H1 (cell line): ENCODE results near the gene APOC1. TPM values are rescaled to one million over a fixed set of nuclear protein-coding genes. Genes with fewer than 3 reads are reported as not detected.

ENCODE experiments used
- CTCF ChIA-PET: fragments of 300-600 bp; sonication (Branson Sonifier 250); formaldehyde crosslinking; loops from one replicate; lab custom pipeline; 2021; ENCODE audit not compliant: partially characterized antibody; lab: Charles Lee
- POLR2A ChIA-PET: fragments of 300-600 bp; sonication (Branson Sonifier 250); formaldehyde crosslinking; loops from one replicate; lab custom pipeline; 2021; ENCODE audit warnings: inconsistent platforms; ENCODE audit not compliant: partially characterized antibody; lab: Charles Lee
- DNase-seq, 2 experiments: peaks; one replicate each; pipeline versions ENCODE4 v3.0.0 to v3.0.0-alpha.2; 2010 to 2022; ENCODE audit warnings: low spot score in 2 of 2, low read depth in 1 of 2, mixed read lengths in 1 of 2
- FAIRE-seq: peaks from 2 replicates; lab custom pipeline; 2011; peaks lifted over from hg19 to GRCh38; lab: Jason Lieb, UNC
- H2AFZ ChIP-seq: 2 replicates; pipeline ENCODE4 v1.8.1; 2012; ENCODE audit warnings: low read length, inconsistent platforms
- H2AK5ac ChIP-seq: 2 replicates; pipeline ENCODE4 v1.6.1; 2013; ENCODE audit warnings: low read depth, low read length
- H2BK120ac ChIP-seq: replicated peaks from 2 replicates; pipeline ENCODE3; 2013; ENCODE audit warnings: low read depth, low read length, inconsistent platforms
- H2BK12ac ChIP-seq: 2 replicates; pipeline ENCODE4 v1.6.1; 2013; ENCODE audit warnings: low read depth, low read length
- H2BK15ac ChIP-seq: 2 replicates; pipeline ENCODE4 v1.6.1; 2013; ENCODE audit warnings: low read length
- H2BK20ac ChIP-seq: 2 replicates; pipeline ENCODE4 v1.6.1; 2013; ENCODE audit warnings: low read length
- H2BK5ac ChIP-seq: 2 replicates; pipeline ENCODE4 v1.6.1; 2013; ENCODE audit warnings: low read depth, low read length
- H3K14ac ChIP-seq: 2 replicates; pipeline ENCODE4 v1.6.1; 2013; ENCODE audit warnings: inconsistent platforms; ENCODE audit not compliant: insufficient read length
- H3K18ac ChIP-seq: 2 replicates; pipeline ENCODE4 v1.6.1; 2013; ENCODE audit warnings: low read length; ENCODE audit errors: extremely low read depth
- H3K23ac ChIP-seq: 2 replicates; pipeline ENCODE4 v1.6.1; 2013; ENCODE audit warnings: inconsistent platforms; ENCODE audit not compliant: insufficient read length
- H3K23me2 ChIP-seq: 2 replicates; pipeline ENCODE4 v1.6.1; 2013; ENCODE audit warnings: low read depth, low read length
- H3K27ac ChIP-seq: 2 replicates; pipeline ENCODE4 v1.6.1; 2011; ENCODE audit warnings: low read depth, low read length, inconsistent platforms
- H3K27me3 ChIP-seq, 4 experiments: replicated peaks in 1 of 4; 1 replicate in 1 of 4; 2 replicates in 3 of 4; pipeline versions ENCODE4 v1.6.1 to v1.8.1; 2011 to 2013; ENCODE audit warnings: low read length in 3 of 4, mild to moderate bottlenecking in 3 of 4, inconsistent platforms in 2 of 4, mixed read lengths in 2 of 4, moderate library complexity in 1 of 4; ENCODE audit not compliant: control insufficient read depth in 3 of 4, insufficient read depth in 3 of 4; ENCODE audit errors: extremely low read depth in 1 of 4
- H3K36me3 ChIP-seq, 4 experiments: 2 replicates each; pipeline versions ENCODE4 v1.6.1 to v1.8.1; 2011 to 2013; ENCODE audit warnings: mild to moderate bottlenecking in 4 of 4, low read length in 3 of 4, moderate library complexity in 2 of 4, control low read depth in 1 of 4, inconsistent platforms in 1 of 4; ENCODE audit not compliant: insufficient read depth in 4 of 4, control insufficient read depth in 2 of 4
- H3K4ac ChIP-seq: replicated peaks from 2 replicates; pipeline ENCODE3; 2013; ENCODE audit warnings: low read length, low read depth, mixed read lengths, inconsistent platforms; ENCODE audit not compliant: insufficient read length
- H3K4me1 ChIP-seq, 4 experiments: replicated peaks in 1 of 4; 1 replicate in 1 of 4; 2 replicates in 3 of 4; pipeline versions ENCODE4 v1.6.1 to v1.8.1; 2011 to 2013; ENCODE audit warnings: low read length in 3 of 4, inconsistent platforms in 2 of 4, mixed read lengths in 1 of 4; ENCODE audit not compliant: insufficient read depth in 4 of 4, control insufficient read depth in 3 of 4
- H3K4me2 ChIP-seq, 2 experiments: 2 replicates each; pipeline versions ENCODE4 v1.6.1 to v1.8.1; 2011 to 2013; ENCODE audit warnings: low read depth in 2 of 2, low read length in 2 of 2, control low read depth in 1 of 2, inconsistent platforms in 1 of 2, mild to moderate bottlenecking in 1 of 2; ENCODE audit not compliant: insufficient read depth in 1 of 2
- H3K4me3 ChIP-seq, 4 experiments: fragments of 200-600, 300-600 bp in 1 of 4; sonication (generic), shearing (Covaris generic), sonication (Bioruptor Twin) in 1 of 4; 2 replicates each; pipeline versions ENCODE4 v1.5.1 to v1.8.1; 2011 to 2016; ENCODE audit warnings: low read length in 4 of 4, low read depth in 3 of 4, control low read depth in 2 of 4, inconsistent platforms in 2 of 4, mild to moderate bottlenecking in 2 of 4, mixed read lengths in 1 of 4, moderate library complexity in 1 of 4; ENCODE audit not compliant: insufficient read depth in 2 of 4; ENCODE audit errors: extremely low read depth in 1 of 4
- H3K56ac ChIP-seq: replicated peaks from 2 replicates; pipeline ENCODE3; 2013; ENCODE audit warnings: low read depth, mild to moderate bottlenecking, mixed read lengths, low read length, inconsistent platforms; ENCODE audit not compliant: insufficient read length
- H3K79me1 ChIP-seq: 2 replicates; pipeline ENCODE4 v1.6.1; 2013; ENCODE audit warnings: low read depth, low read length, control low read depth
- H3K79me2 ChIP-seq, 2 experiments: 2 replicates each; pipeline versions ENCODE4 v1.6.1 to v1.8.1; 2012 to 2013; ENCODE audit warnings: low read length in 2 of 2, mild to moderate bottlenecking in 2 of 2, inconsistent platforms in 1 of 2; ENCODE audit not compliant: insufficient read depth in 2 of 2, control insufficient read depth in 1 of 2
- H3K9ac ChIP-seq, 4 experiments: replicated peaks in 1 of 4; 1 replicate in 1 of 4; 2 replicates in 3 of 4; pipeline versions ENCODE4 v1.6.1 to v1.8.1; 2011 to 2013; ENCODE audit warnings: low read depth in 3 of 4, low read length in 3 of 4, control low read depth in 2 of 4, mild to moderate bottlenecking in 2 of 4, moderate library complexity in 2 of 4, inconsistent platforms in 1 of 4; ENCODE audit errors: extremely low read depth in 1 of 4
- H3K9me3 ChIP-seq, 2 experiments: 2 replicates each; pipeline versions ENCODE4 v1.6.1 to v1.8.1; 2012 to 2013; ENCODE audit warnings: mild to moderate bottlenecking in 2 of 2, moderate library complexity in 2 of 2, control low read depth in 1 of 2, inconsistent platforms in 1 of 2, low read depth in 1 of 2, low read length in 1 of 2, mixed read lengths in 1 of 2; ENCODE audit not compliant: insufficient read depth in 2 of 2
- H4K20me1 ChIP-seq, 2 experiments: replicated peaks in 1 of 2; 2 replicates each; pipeline versions ENCODE3 to v1.8.1; 2011 to 2013; ENCODE audit warnings: inconsistent platforms in 2 of 2, low read length in 2 of 2, mild to moderate bottlenecking in 1 of 2; ENCODE audit not compliant: insufficient read depth in 2 of 2, control insufficient read depth in 1 of 2
- H4K5ac ChIP-seq: 2 replicates; pipeline ENCODE4 v1.6.1; 2013; ENCODE audit warnings: low read length, low read depth, mixed read lengths, inconsistent platforms; ENCODE audit not compliant: insufficient read length
- H4K8ac ChIP-seq: 2 replicates; pipeline ENCODE4 v1.8.0; 2013; ENCODE audit warnings: mild to moderate bottlenecking, moderate library complexity, low read length, inconsistent platforms; ENCODE audit not compliant: insufficient read depth; ENCODE audit errors: extremely low read depth
- H4K91ac ChIP-seq: replicated peaks from 2 replicates; pipeline ENCODE3; 2013; ENCODE audit warnings: low read length, mixed read lengths, inconsistent platforms; ENCODE audit not compliant: insufficient read length
- CBX8 ChIP-seq: fragments of 300-800, 300-1000 bp; sonication (generic); IDR thresholded peaks from 2 replicates; pipeline ENCODE4 v1.7.1; 2016; ENCODE audit warnings: low read depth, low read length, borderline replicate concordance
- E2F6 ChIP-seq: IDR thresholded peaks from 2 replicates; pipeline ENCODE4 v1.6.1; 2012; ENCODE audit warnings: inconsistent platforms
- EGR1 ChIP-seq: IDR thresholded peaks from 2 replicates; pipeline ENCODE4 v1.6.1; 2011; ENCODE audit warnings: low read depth, low read length, borderline replicate concordance
- GTF2F1 ChIP-seq: IDR thresholded peaks from 2 replicates; pipeline ENCODE4 v1.6.1; 2012; ENCODE audit warnings: low read depth, low read length, improper control_type of control experiment, borderline replicate concordance
- JUN ChIP-seq: IDR thresholded peaks from 2 replicates; pipeline ENCODE4 v1.6.1; 2011; ENCODE audit warnings: low read depth, mild to moderate bottlenecking, improper control_type of control experiment, low read length
- JUND ChIP-seq: IDR thresholded peaks from 2 replicates; pipeline ENCODE4 v1.6.1; 2011; ENCODE audit warnings: mild to moderate bottlenecking, improper control_type of control experiment, low read length
- POLR2A ChIP-seq, 2 experiments: IDR thresholded peaks; 1 replicate in 1 of 2; 2 replicates in 1 of 2; pipeline ENCODE4 v1.6.1; 2011; ENCODE audit warnings: low read depth in 2 of 2, low read length in 2 of 2, mild to moderate bottlenecking in 2 of 2; ENCODE audit errors: control extremely low read depth in 1 of 2
- TAF1 ChIP-seq: IDR thresholded peaks from 2 replicates; pipeline ENCODE4 v1.6.1; 2011; ENCODE audit warnings: mild to moderate bottlenecking, low read depth, low read length
- TCF12 ChIP-seq: IDR thresholded peaks from 2 replicates; pipeline ENCODE4 v1.6.1; 2011; ENCODE audit warnings: low read depth, mild to moderate bottlenecking, low read length
- WGBS, 2 experiments: shearing (Covaris generic) in 1 of 2; methylation state at CpG; one replicate each; pipeline versions ENCODE4 v1.1.6 to v1.1.7; 2013 to 2015; ENCODE audit warnings: low lambda C conversion rate in 2 of 2, mixed read lengths in 2 of 2, inconsistent platforms in 1 of 2, low coverage in 1 of 2, missing lambda C conversion rate in 1 of 2; ENCODE audit not compliant: insufficient replicate concordance in 2 of 2, insufficient coverage in 1 of 2, insufficient read length in 1 of 2; ENCODE audit errors: extremely low coverage in 1 of 2, missing lambda C conversion rate in 1 of 2; 5-methylcytosine and 5-hydroxymethylcytosine counted together
- polyA plus RNA-seq, 7 experiments: library from polyadenylated mRNA; depleted of rRNA in 3 of 7; stranded (reverse) in 5 of 7; unstranded in 2 of 7; fragments of >200 nt in 5 of 7; fragments of 200-250 nt in 2 of 7; gene quantifications; 1 replicate in 5 of 7; 2 replicates in 1 of 7; 4 replicates in 1 of 7; pipeline versions ENCODE4 v1.2.1 to v1.2.3, GENCODE V29; 2011 to 2013; ENCODE audit warnings: missing spikeins in 2 of 7, mixed read lengths in 2 of 7
- total RNA-seq: library from RNA; stranded (reverse); fragmentation: NEBNext Ultra II Directional; extraction: Animal tissue kit (Norgen Biotek cat#: 25700); gene quantifications from 2 replicates; pipeline ENCODE4 v1.2.1, GENCODE V29; 2021

The APOC1 gene
- total and polyA plus RNA-seq, 2 of the 8 experiments (the other 6 are each of a cell fraction or from before 2014, with no cell fraction given): 55.8 to 78.2 TPM

- H2AK5ac ChIP-seq: no peak overlapping the region
- H3K79me1 ChIP-seq: no peaks in the 10 kb centered on the region
- no peak overlapping the region for H2BK20ac ChIP-seq
- H4K5ac ChIP-seq: no peak overlapping the region
- DNase-seq (no peak), FAIRE-seq (no peak)
- H3K4me3 ChIP-seq: no peak overlapping the region
- H4K91ac ChIP-seq: no peak overlapping the region
- H3K23me2 ChIP-seq: no peaks in the 10 kb centered on the region; the same call in 1 of the 2 replicates
- no peak overlapping the region for H2AFZ ChIP-seq
- H3K4me1 ChIP-seq: no peaks in the 10 kb centered on the region
- H4K8ac ChIP-seq: no peak overlapping the region
- H2BK120ac ChIP-seq: no peak overlapping the region
- no peak overlapping the region for H3K14ac ChIP-seq
- H2BK12ac ChIP-seq: no peak overlapping the region
- peaks cover 9 to 42% (median 20%) of the 10 kb centered on the region in 4 experiments; a peak in 6 of 8 replicates for H3K36me3 ChIP-seq
- peaks cover 0 to 15% of the 10 kb centered on the region in 2 experiments; a peak in 3 of 4 replicates for H3K79me2 ChIP-seq
- no peaks in the 10 kb centered on the region for H3K27me3 ChIP-seq
- no peak overlapping the region for H3K56ac ChIP-seq
- H3K27ac ChIP-seq: no peak overlapping the region
- no peak overlapping the region for H3K18ac ChIP-seq
- no peak overlapping the region for H3K4ac ChIP-seq
- no peaks in the 10 kb centered on the region for H3K9me3 ChIP-seq
- WGBS, 2 experiments: 95% methylated on average over 27 of the region's 27 CpGs; no CpG with 5 or more reads in 1 of the 2 experiments
- no peak overlapping the region for H3K4me2 ChIP-seq
- POLR2A ChIA-PET: interaction anchor here (1.0 to 4.8 kb wide), 7 partner anchors 9 to 40 kb away, joined by 3 to 18 read pairs (median 4); partner anchors contain the start of gene TOMM40
- TF ChIP-seq EGR1 (no peak), GTF2F1 (no peak), E2F6 (no peak), JUND (no peak), POLR2A (IDR thresholded peaks at IDR 0.05; ENCODE audit: control extremely low read depth in 1 of 2, low read depth in 2 of 2, low read length in 2 of 2) (no peak), TCF12 (no peak), CBX8 (no peak), JUN (no peak), TAF1 (no peak)
- H4K20me1 ChIP-seq: peaks cover 2 to 11% of the 10 kb centered on the region in 2 experiments
- H3K9ac ChIP-seq: no peak overlapping the region
- no peak overlapping the region for H2BK15ac ChIP-seq
- no peak overlapping the region for H2BK5ac ChIP-seq
- CTCF ChIA-PET: no interaction called here
- no peak overlapping the region for H3K23ac ChIP-seq
Observed at GRCh38 chr19:44865196-44865767, 49.1 kb upstream of the APOC1 start.
